Measurements from ENCODE around the gene PEX10.

The PEX10 gene

GRCh38 chr1:2358072-2358471 is 54.3 kb downstream of the PEX10 start:
- no peaks in the 10 kb centered on the region for H3K27me3 ChIP-seq
- no peak for TF ChIP-seq Cebpa-rat (IDR thresholded peaks at IDR 0.05)
- H3K9ac ChIP-seq: no peak overlapping the region
- H3K4me2 ChIP-seq: no peak overlapping the region
- no peaks in the 10 kb centered on the region for H3K36me3 ChIP-seq
- peaks cover 20% of the 10 kb centered on the region for H3K9me3 ChIP-seq
- H3K27ac ChIP-seq: no peak overlapping the region
- peaks cover 34% of the 10 kb centered on the region for H3K4me1 ChIP-seq
- no peak overlapping the region for H3K4me3 ChIP-seq
- H4K20me1 ChIP-seq: no peaks in the 10 kb centered on the region

- no peak overlapping the region for H3K27ac ChIP-seq
- H4K20me1 ChIP-seq: no peaks in the 10 kb centered on the region
- H3K4me2 ChIP-seq: no peak overlapping the region
- no peak overlapping the region for H3K4me3 ChIP-seq
- H3K4me1 ChIP-seq: peaks cover 43% of the 10 kb centered on the region
- peaks cover 12% of the 10 kb centered on the region for H3K9me3 ChIP-seq
- no peak for TF ChIP-seq Cebpa-rat (IDR thresholded peaks at IDR 0.05)
- H3K36me3 ChIP-seq: no peaks in the 10 kb centered on the region
- no peak overlapping the region for H3K9ac ChIP-seq
- H3K27me3 ChIP-seq: no peaks in the 10 kb centered on the region
These were observed 55.2 kb downstream of the PEX10 start for GRCh38 chr1:2356911-2357845.

GRCh38 chr1:2356401-2356800 is 56.0 kb downstream of the PEX10 start:
- Histone ChIP-seq H3K4me3 (no peak overlapping the region), H3K4me1 (peaks cover 46% of the 10 kb centered on the region), H3K27me3 (no peaks in the 10 kb centered on the region), H3K36me3 (no peaks in the 10 kb centered on the region), H3K9me3 (peaks cover 4% of the 10 kb centered on the region; the same call in 1 of the 2 replicates), H3K9ac (no peak overlapping the region), H3K4me2 (no peak overlapping the region), H4K20me1 (no peaks in the 10 kb centered on the region), H3K27ac (no peak overlapping the region)
- no peak for TF ChIP-seq Cebpa-rat (IDR thresholded peaks at IDR 0.05)

GRCh38 chr1:2355373-2356261 is 56.7 kb downstream of the PEX10 start:
- H3K27me3 ChIP-seq: no peaks in the 10 kb centered on the region
- TF ChIP-seq Cebpa-rat (IDR thresholded peaks at IDR 0.05): no peak

GRCh38 chr1:2354511-2355372 is 57.6 kb downstream of the PEX10 start:
- Histone ChIP-seq H3K4me1 (peaks cover 32% of the 10 kb centered on the region), H3K9me3 (no peaks in the 10 kb centered on the region), H4K20me1 (no peaks in the 10 kb centered on the region), H3K4me3 (no peak overlapping the region), H3K4me2 (peak overlapping the region; percentile 18), H3K27ac (no peak overlapping the region), H3K27me3 (no peaks in the 10 kb centered on the region), H3K9ac (no peak overlapping the region), H3K36me3 (no peaks in the 10 kb centered on the region)
- TF ChIP-seq Cebpa-rat (IDR thresholded peaks at IDR 0.05): no peak

More at GRCh38 chr1:2355373-2356261, 56.7 kb downstream of the PEX10 start:
- Histone ChIP-seq H3K4me3 (no peak overlapping the region), H3K27ac (no peak overlapping the region), H4K20me1 (no peaks in the 10 kb centered on the region), H3K36me3 (no peaks in the 10 kb centered on the region), H3K4me2 (no peak overlapping the region), H3K9ac (no peak overlapping the region), H3K4me1 (peaks cover 40% of the 10 kb centered on the region), H3K9me3 (no peaks in the 10 kb centered on the region)
